ENCODE measurements around the gene SLC6A5.
A peak's percentile ranks its signal among the peaks of the same experiment; 100 is the strongest.

SLC6A5 gene

GRCh38 chr11:20627026-20627425 is 27.6 kb downstream of the SLC6A5 start:
- DNase-seq: no peak

GRCh38 chr11:20627701-20628100 is 28.3 kb downstream of the SLC6A5 start:
- DNase-seq: no peak

GRCh38 chr11:20631519-20632168 is 32.2 kb downstream of the SLC6A5 start:
- no peak for DNase-seq

- no peak for DNase-seq
Measured at GRCh38 chr11:20632169-20632532, 32.7 kb downstream of the SLC6A5 start.

GRCh38 chr11:20634044-20634443 is 34.6 kb downstream of the SLC6A5 start:
- DNase-seq: no peak

GRCh38 chr11:20634781-20635180 is 35.4 kb downstream of the SLC6A5 start:
- no peak for DNase-seq

- no peak for DNase-seq
Measured at GRCh38 chr11:20638074-20638473, 38.7 kb downstream of the SLC6A5 start.

- no peak for DNase-seq
Measured at GRCh38 chr11:20639688-20640087, 40.3 kb downstream of the SLC6A5 start.

- no peak for DNase-seq
Measured at GRCh38 chr11:20640401-20640800, 41.0 kb downstream of the SLC6A5 start.

- no peak for DNase-seq
Measured at GRCh38 chr11:20644360-20644759, 45.0 kb downstream of the SLC6A5 start.

GRCh38 chr11:20647976-20648565 is 48.7 kb downstream of the SLC6A5 start:
- DNase-seq: peak; percentile 63

GRCh38 chr11:20652150-20652806 is 52.9 kb downstream of the SLC6A5 start:
- no peak for DNase-seq

- no peak for DNase-seq
Measured at GRCh38 chr11:20654038-20654437, 54.6 kb downstream of the SLC6A5 start.

GRCh38 chr11:20656901-20657300 is 57.5 kb downstream of the SLC6A5 start:
- DNase-seq: no peak

- no peak for DNase-seq
Measured at GRCh38 chr11:20658135-20658534, 58.7 kb downstream of the SLC6A5 start.

GRCh38 chr11:20661445-20661844 is 62.0 kb downstream of the SLC6A5 start:
- no peak for DNase-seq

GRCh38 chr11:20661850-20662249 is 62.4 kb downstream of the SLC6A5 start:
- no peak for DNase-seq

- no peak for DNase-seq
Measured at GRCh38 chr11:20668131-20668809, 68.9 kb downstream of the SLC6A5 start.

- no peak for DNase-seq
Measured at GRCh38 chr11:20668844-20669819, 69.7 kb downstream of the SLC6A5 start, which contains the start of gene NELL1. Gene NELL1, plus strand, starts transcription at chr11:20669586.

- DNase-seq: no peak
Measured at GRCh38 chr11:20669820-20670684, 70.6 kb downstream of the SLC6A5 start.

- no peak for DNase-seq
Measured at GRCh38 chr11:20670932-20671403, 71.6 kb downstream of the SLC6A5 start.
